DLD1 (cell line): ENCODE measurements around the gene MYLK.
"Not testable (repeated sequence)": the region's sequence is repeated elsewhere in the genome, so short reads cannot be mapped to it uniquely, and the experiment has no call there.

ENCODE experiments used
- in situ Hi-C: cut with HindIII; loops from 2 replicates; pipeline ENCODE4 v1.10.0; 2017; ENCODE audit warnings: low sequenced_read_pairs

The MYLK gene

GRCh38 chr3:123611082-123611481, 273.1 kb downstream of the MYLK start:
- in situ Hi-C loops, result no loop called here

- in situ Hi-C loops, result no loop called here
Measured at GRCh38 chr3:123610331-123610730, 273.8 kb downstream of the MYLK start.

DNA sequence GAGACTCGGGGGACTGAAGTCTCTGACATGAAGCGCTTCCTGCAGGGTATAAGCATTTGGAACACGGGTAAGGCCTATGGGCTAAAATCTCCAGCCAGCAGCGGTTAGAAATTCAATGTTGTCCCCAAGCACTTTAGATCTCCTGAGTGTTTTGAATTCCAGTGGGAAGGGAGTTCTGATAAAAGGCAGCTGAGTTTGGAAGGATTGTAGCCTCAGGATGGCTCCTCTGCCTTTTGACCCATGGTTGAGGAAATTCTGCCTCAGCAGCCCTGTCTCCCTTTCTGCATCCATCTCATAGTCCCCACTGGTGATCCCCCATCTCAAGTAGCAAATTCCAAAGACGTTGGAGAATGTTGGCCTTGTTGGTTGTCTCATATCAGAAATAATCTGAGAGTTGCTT, 275.1 kb downstream of the MYLK start:
- in situ Hi-C loops, result no loop called here

GRCh38 chr3:123608263-123608937, 275.7 kb downstream of the MYLK start:
- in situ Hi-C loops, result no loop called here

- in situ Hi-C loops, result no loop called here
Measured at GRCh38 chr3:123606527-123606926, 277.6 kb downstream of the MYLK start.

GRCh38 chr3:123605789-123606234, 278.3 kb downstream of the MYLK start:
- in situ Hi-C loops, result no loop called here

GRCh38 chr3:123603153-123603552, 281.0 kb downstream of the MYLK start:
- in situ Hi-C loops, result not testable (repeated sequence)

GRCh38 chr3:123602325-123602724, 281.8 kb downstream of the MYLK start:
- in situ Hi-C loops, result no loop called here

- in situ Hi-C loops, result not testable (repeated sequence)
Measured at GRCh38 chr3:123600863-123601262, 283.3 kb downstream of the MYLK start.

- in situ Hi-C loops, result no loop called here
Measured at GRCh38 chr3:123597561-123597960, 286.6 kb downstream of the MYLK start.

DNA sequence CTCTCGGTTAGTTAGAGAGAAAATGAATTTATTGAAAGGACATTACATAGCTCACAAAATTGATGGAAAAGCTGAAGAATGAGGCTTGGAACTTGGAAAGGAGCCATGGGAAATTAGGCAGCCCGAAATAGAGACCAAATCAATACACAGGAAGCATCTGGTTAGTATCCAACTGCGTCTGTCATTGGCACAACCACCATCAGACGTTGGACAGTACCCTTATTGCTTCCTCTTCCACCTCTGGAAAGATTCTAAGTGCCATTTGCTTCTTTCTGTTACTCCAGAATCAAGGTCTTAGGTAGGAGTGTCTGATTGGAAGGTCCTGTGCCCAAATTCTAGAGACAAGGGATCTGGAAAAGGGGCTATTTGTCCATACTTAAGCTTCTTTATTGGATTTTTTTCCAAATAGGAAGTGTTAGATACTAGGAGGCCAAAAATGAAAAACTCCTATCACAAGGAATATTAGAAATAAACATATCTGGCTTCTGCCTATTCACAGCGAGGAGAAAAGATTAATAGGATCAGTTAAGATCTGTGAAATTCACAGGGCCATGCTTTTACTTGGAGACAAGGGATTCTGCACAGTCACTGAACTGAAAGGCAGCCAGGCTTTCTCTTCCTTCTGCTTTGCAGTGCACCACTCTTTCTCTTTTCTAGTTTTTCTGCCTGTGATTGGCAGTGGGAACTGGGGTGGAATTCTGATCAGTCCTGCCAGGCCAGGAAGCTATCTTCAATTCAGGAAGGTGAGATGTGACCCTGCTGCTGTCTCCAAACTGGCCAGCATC, 288.5 kb downstream of the MYLK start:
- in situ Hi-C loops, result no loop called here

DNA sequence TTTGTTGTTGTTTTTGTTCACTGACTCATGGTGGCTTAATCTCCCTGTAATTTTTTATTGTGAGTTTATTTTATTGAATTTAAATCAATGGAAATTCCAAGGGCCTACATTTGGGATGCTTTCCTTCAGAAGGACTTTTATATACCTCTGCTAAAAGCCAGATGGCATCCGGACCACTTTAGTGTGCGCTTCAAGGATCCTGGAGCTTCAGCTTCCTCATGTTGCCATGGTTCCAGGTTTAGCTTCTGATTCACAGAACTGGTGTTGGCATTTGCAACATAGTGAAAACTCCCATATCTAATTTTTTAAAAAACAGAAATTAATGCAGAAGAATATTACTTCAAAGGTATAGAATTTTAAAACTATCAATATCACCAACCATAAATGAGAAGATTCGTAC, 290.8 kb downstream of the MYLK start:
- in situ Hi-C loops, result no loop called here

- in situ Hi-C loops, result no loop called here
Measured at GRCh38 chr3:123590685-123591450, 293.3 kb downstream of the MYLK start.

DNA sequence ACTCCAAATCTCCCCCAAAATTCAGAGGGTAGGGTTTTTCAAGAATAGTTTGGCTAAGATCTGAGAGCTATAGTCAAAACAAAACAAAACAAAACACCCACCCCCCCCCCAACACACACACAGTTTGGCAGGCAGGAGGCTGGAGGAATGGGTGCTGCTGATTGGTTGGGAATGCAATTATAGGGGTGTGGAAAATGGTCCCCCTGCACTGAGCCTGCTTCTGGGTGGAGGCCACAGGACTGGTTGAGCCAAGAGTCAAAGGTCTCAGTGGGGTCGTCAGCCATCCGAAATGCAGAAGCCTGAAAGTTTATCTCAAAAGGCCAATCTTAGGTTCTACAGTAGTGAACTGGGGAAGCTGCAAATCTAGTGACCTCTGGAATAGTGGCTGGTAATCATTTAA, 296.7 kb downstream of the MYLK start:
- in situ Hi-C loops, result no loop called here

DNA sequence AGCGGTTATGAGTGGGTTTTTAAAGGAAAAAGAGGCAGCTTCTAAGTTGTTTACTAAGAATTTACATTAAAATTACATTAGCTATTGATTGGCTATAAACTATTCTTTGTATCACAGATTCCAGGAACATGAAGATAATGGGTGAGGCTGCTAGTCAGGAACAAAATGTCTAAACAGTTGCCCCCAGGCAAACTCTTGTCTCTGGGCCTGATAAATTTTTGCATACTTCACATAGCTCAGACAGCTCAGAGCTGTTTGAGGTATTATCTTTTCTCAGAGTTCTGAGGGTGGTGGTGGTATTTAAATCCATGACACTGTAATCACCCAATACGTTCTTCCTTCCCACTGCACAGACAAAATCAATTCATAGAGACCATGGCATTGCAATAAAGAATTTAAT, 297.2 kb downstream of the MYLK start:
- in situ Hi-C loops, result no loop called here

- in situ Hi-C loops, result no loop called here
Measured at GRCh38 chr3:123586131-123586530, 298.0 kb downstream of the MYLK start.

GRCh38 chr3:123584988-123585937, 298.9 kb downstream of the MYLK start, which contains the start of gene HACD2:
Gene HACD2, minus strand, starts transcription at chr3:123585053. Its CDS starts 26 bp downstream, at chr3:123585027.
- in situ Hi-C loops, result no loop called here

- in situ Hi-C loops, result no loop called here
Measured at GRCh38 chr3:123584284-123584987, 299.7 kb downstream of the MYLK start.

DNA sequence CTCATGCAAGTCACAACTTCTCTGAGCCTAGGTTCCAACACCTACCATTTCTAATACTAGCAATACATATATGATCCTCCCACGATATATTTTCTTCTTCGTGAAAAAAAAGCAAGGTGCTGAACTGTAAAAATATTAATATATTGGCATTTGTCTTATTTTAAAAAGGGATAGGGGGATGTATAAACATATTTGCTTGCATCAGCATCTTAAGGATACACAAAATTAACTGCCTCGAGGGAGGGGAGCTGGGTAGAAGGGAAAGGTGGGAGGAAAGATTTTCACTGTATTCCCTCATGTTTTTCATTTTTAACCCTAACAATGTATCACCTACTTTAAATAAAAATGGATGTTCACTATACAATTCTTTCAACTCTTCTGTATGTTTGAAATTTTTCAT, 300.6 kb downstream of the MYLK start:
- in situ Hi-C loops, result no loop called here

DNA sequence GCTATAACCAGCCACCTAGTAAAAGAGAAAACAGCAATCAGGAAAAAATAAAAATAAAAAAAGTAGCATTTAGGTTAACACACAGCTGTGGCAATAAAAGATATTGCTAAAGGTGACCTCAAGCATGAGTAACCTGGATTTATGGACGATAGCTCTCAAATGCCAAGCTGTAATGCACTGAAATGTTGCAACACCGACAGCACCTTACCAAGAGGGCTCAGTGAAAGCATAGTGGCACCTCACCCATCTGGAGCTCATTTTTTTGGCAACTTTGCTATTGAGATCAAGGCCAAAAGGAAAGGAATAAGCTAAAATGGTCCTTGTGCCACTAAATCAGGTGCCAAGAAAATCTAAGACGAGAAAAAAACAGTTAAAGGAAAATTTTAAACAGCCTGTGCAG, 301.8 kb downstream of the MYLK start:
- in situ Hi-C loops, result no loop called here
